HCT116 (cell line): ENCODE data around the gene USH1G. TPM values are rescaled to one million over a fixed set of nuclear protein-coding genes. Genes with fewer than 3 reads are reported as not detected.

Experiments used
- ATAC-seq: fragments of 200-7000 bp; cut with Tn5 transposase; 2 replicates; pipeline ENCODE4 v1.9.1; 2020; ENCODE audit warnings: mild to moderate bottlenecking, moderate library complexity
- BruUV-seq: library from RNA; stranded (reverse); fragments of 400-500 nt; replicated peaks from 2 replicates; lab custom pipeline; 2021; lab: Mats Ljungman, UMichigan
- CTCF ChIA-PET: fragments of 300-600 bp; sonication (Branson Sonifier 250); formaldehyde crosslinking; loops from one replicate; lab custom pipeline; 2021; ENCODE audit warnings: antibody characterized with exemption; lab: Charles Lee
- POLR2A ChIA-PET: fragments of 300-600, 350-600 bp; sonication (Branson Sonifier 250); formaldehyde crosslinking; loops from one replicate; lab custom pipeline; 2021; ENCODE audit warnings: antibody characterized with exemption; lab: Charles Lee
- RAD21 ChIA-PET, 2 experiments: fragments of 300-600 bp; sonication (Branson Sonifier 250); formaldehyde crosslinking; loops; one replicate each; lab custom pipeline; 2023; ENCODE audit warnings: low total read pairs in 2 of 2; ENCODE audit not compliant: uncharacterized antibody in 2 of 2, unreplicated experiment in 2 of 2, low non-redundant PET in 1 of 2; lab: Charles Lee
- DNase-seq: peaks from one replicate; pipeline ENCODE4 v3.0.0-alpha.2; 2010; ENCODE audit warnings: low read depth, low spot score
- H2AFZ ChIP-seq: fragments of 200-600 bp; shearing (Covaris generic), sonication (generic); 2 replicates; pipeline ENCODE4 v1.6.1; 2017; ENCODE audit warnings: low read depth, mixed run types, mixed read lengths, antibody characterized with exemption, low read length; ENCODE audit not compliant: poor library complexity, severe bottlenecking
- H3K27ac ChIP-seq: 2 replicates; pipeline ENCODE4 v1.5.1; 2012; ENCODE audit warnings: low read depth, low read length
- H3K27me3 ChIP-seq: fragments of 200-600 bp; sonication (generic); 2 replicates; pipeline ENCODE4 v1.6.1; 2016; ENCODE audit warnings: mixed run types, low read length, mixed read lengths; ENCODE audit not compliant: insufficient read depth
- H3K36me3 ChIP-seq, 2 experiments: fragments of 200-500 bp in 1 of 2; fragments of 200-600 bp in 1 of 2; sonication (Bioruptor generic) in 1 of 2; sonication (generic) in 1 of 2; 2 replicates each; pipeline versions ENCODE4 v1.5.1 to v1.6.1; 2014 to 2016; ENCODE audit warnings: low read length in 2 of 2, inconsistent platforms in 1 of 2, mixed read lengths in 1 of 2, mixed run types in 1 of 2; ENCODE audit not compliant: insufficient read depth in 2 of 2, control insufficient read depth in 1 of 2
- H3K4me1 ChIP-seq, 2 experiments: fragments of 200-600 bp in 1 of 2; sonication (generic) in 1 of 2; 2 replicates each; pipeline versions ENCODE4 v1.5.1 to v1.6.1; 2012 to 2017; ENCODE audit warnings: low read length in 2 of 2, inconsistent platforms in 1 of 2, mild to moderate bottlenecking in 1 of 2, mixed read lengths in 1 of 2, mixed run types in 1 of 2, moderate library complexity in 1 of 2; ENCODE audit not compliant: insufficient read depth in 2 of 2, control insufficient read depth in 1 of 2
- H3K4me2 ChIP-seq: fragments of 200-600 bp; sonication (generic); 2 replicates; pipeline ENCODE4 v1.6.1; 2017; ENCODE audit warnings: mixed run types, low read length, mixed read lengths
- H3K4me3 ChIP-seq, 2 experiments: fragments of 200-600 bp in 1 of 2; sonication (generic) in 1 of 2; replicated peaks in 1 of 2; 2 replicates each; pipeline ENCODE4 v1.5.1; 2011 to 2016; ENCODE audit warnings: low read length in 2 of 2, control low read depth in 1 of 2, low read depth in 1 of 2, mild to moderate bottlenecking in 1 of 2, mixed read lengths in 1 of 2, mixed run types in 1 of 2
- H3K79me2 ChIP-seq: fragments of 200-600 bp; sonication (generic); 2 replicates; pipeline ENCODE4 v1.6.1; 2017; ENCODE audit warnings: mild to moderate bottlenecking, mixed run types, low read length, moderate library complexity, mixed read lengths; ENCODE audit not compliant: insufficient read depth
- H3K9ac ChIP-seq: fragments of 200-600 bp; sonication (generic); 2 replicates; pipeline ENCODE4 v1.6.1; 2016; ENCODE audit warnings: low read length, mixed read lengths
- H3K9me2 ChIP-seq: fragments of 200-600 bp; sonication (generic), shearing (Covaris generic); 2 replicates; pipeline ENCODE4 v1.6.1; 2017; ENCODE audit warnings: mixed run types, mild to moderate bottlenecking, moderate library complexity; ENCODE audit not compliant: insufficient read depth
- H3K9me3 ChIP-seq, 2 experiments: fragments of 200-500 bp in 1 of 2; fragments of 200-600 bp in 1 of 2; sonication (Bioruptor generic) in 1 of 2; sonication (generic) in 1 of 2; 2 replicates each; pipeline ENCODE4 v1.6.1; 2014 to 2017; ENCODE audit warnings: low read length in 2 of 2, mixed read lengths in 2 of 2, inconsistent platforms in 1 of 2, low read depth in 1 of 2, mild to moderate bottlenecking in 1 of 2, mixed run types in 1 of 2, moderate library complexity in 1 of 2; ENCODE audit not compliant: control insufficient read depth in 1 of 2, insufficient read depth in 1 of 2
- H4K20me1 ChIP-seq: fragments of 200-600 bp; sonication (generic), shearing (Covaris generic); 2 replicates; pipeline ENCODE4 v1.6.1; 2017; ENCODE audit warnings: mixed run types, mild to moderate bottlenecking, moderate library complexity; ENCODE audit not compliant: insufficient read depth
- CBX3 ChIP-seq: IDR thresholded peaks from 2 replicates; pipeline ENCODE4 v1.6.1; 2012; ENCODE audit warnings: low read depth
- CTCF ChIP-seq, 3 experiments: fragments of 200-600 bp in 1 of 3; sonication (generic) in 1 of 3; IDR thresholded peaks in 2 of 3; conservative IDR thresholded peaks in 1 of 3; 2 replicates each; pipeline ENCODE4 v1.5.1; 2012 to 2017; ENCODE audit warnings: low read depth in 2 of 3, low read length in 2 of 3, antibody characterized with exemption in 1 of 3, borderline replicate concordance in 1 of 3, control low read depth in 1 of 3, mild to moderate bottlenecking in 1 of 3, mixed read lengths in 1 of 3, mixed run types in 1 of 3, moderate library complexity in 1 of 3; ENCODE audit not compliant: insufficient read depth in 1 of 3
- EZH2phosphoT487 ChIP-seq: fragments of 200-600 bp; IDR thresholded peaks from 2 replicates; pipeline ENCODE4 v1.6.1; 2018; ENCODE audit warnings: antibody characterized with exemption, borderline replicate concordance
- JUND ChIP-seq: IDR thresholded peaks from 2 replicates; pipeline ENCODE4 v1.6.1; 2012
- MAX ChIP-seq: IDR thresholded peaks from 2 replicates; pipeline ENCODE4 v1.6.1; 2012
- POLR2AphosphoS5 ChIP-seq: IDR thresholded peaks from 2 replicates; pipeline ENCODE4 v1.6.1; 2011; ENCODE audit warnings: mild to moderate bottlenecking, low read depth, low read length, moderate library complexity
- SP1 ChIP-seq: IDR thresholded peaks from 2 replicates; pipeline ENCODE4 v1.6.1; 2012; ENCODE audit warnings: low read depth
- ZBTB33 ChIP-seq: IDR thresholded peaks from 2 replicates; pipeline ENCODE4 v1.6.1; 2011; ENCODE audit warnings: mild to moderate bottlenecking, low read length, moderate library complexity; ENCODE audit not compliant: insufficient replicate concordance; ENCODE audit errors: extremely low read depth
- intact Hi-C: fragments of 100-400 bp; cut with micrococcal nuclease; formaldehyde crosslinking; loops from 2 replicates; pipeline ENCODE4 v1.10.0; 2022
- total RNA-seq: library from RNA; stranded (reverse); gene quantifications from one replicate; pipeline ENCODE4 v1.2.1, GENCODE V29; 2021; ENCODE audit not compliant: unreplicated experiment

Gene USH1G
- total RNA-seq, 1 experiment from 2014 or later, result 3.1 TPM

- no peaks in the 10 kb centered on the region for H4K20me1 ChIP-seq
- intact Hi-C loops, result no loop called here
- H2AFZ ChIP-seq, result peak overlapping the region; percentile 24
- H3K9me2 ChIP-seq, result no peaks in the 10 kb centered on the region
- ATAC-seq, result peak; percentile 91
- no peak overlapping the region for H3K27ac ChIP-seq
- ChIA-PET CTCF (interaction anchor here (1.1 to 1.7 kb wide), 3 partner anchors 14 to 18 kb away, joined by 3 to 4 read pairs (median 4); no protein-coding TSS in a partner anchor), RAD21 (no interaction called here)
- DNase-seq, result no peak
- no peaks in the 10 kb centered on the region for H3K36me3 ChIP-seq
- no peak for TF ChIP-seq EZH2phosphoT487
- no peak for TF ChIP-seq CBX3
- TF ChIP-seq MAX, result no peak
- no peak for TF ChIP-seq JUND
- TF ChIP-seq, all 23 proteins: peak for 0
- Histone ChIP-seq H3K4me1 (peaks cover 12 to 20% of the 10 kb centered on the region in 2 experiments), H3K9ac (peak overlapping the region; percentile 12), H3K9me3 (no peaks in the 10 kb centered on the region), H3K4me2 (peak overlapping the region; percentile 64), H3K4me3 (peak overlapping the region in 1 of 2 experiments; percentile 4; a peak in 1 of 4 replicates), H3K79me2 (no peaks in the 10 kb centered on the region), H3K27me3 (no peaks in the 10 kb centered on the region)
- POLR2A ChIA-PET, result no interaction called here
- BruUV-seq, result no TSS peak
Measured at GRCh38 chr17:74943808-74944522, 20.9 kb upstream of the USH1G start.

- H3K79me2 ChIP-seq, result no peaks in the 10 kb centered on the region
- peaks cover 12 to 20% of the 10 kb centered on the region in 2 experiments for H3K4me1 ChIP-seq
- no TSS peak for BruUV-seq
- H4K20me1 ChIP-seq, result no peaks in the 10 kb centered on the region
- no peaks in the 10 kb centered on the region for H3K9me3 ChIP-seq
- no peak overlapping the region for H3K4me2 ChIP-seq
- intact Hi-C loops, result no loop called here
- no peak overlapping the region for H3K27ac ChIP-seq
- no peaks in the 10 kb centered on the region for H3K9me2 ChIP-seq
- CTCF ChIA-PET, result no interaction called here
- H2AFZ ChIP-seq, result no peak overlapping the region
- TF ChIP-seq POLR2AphosphoS5 (no peak), ZBTB33 (no peak), SP1 (no peak), CTCF (IDR thresholded peaks at IDR 0.05 in 2 of 3, conservative IDR thresholded peaks at IDR 0.05 in 1 of 3; ENCODE audit: borderline replicate concordance in 1 of 3, insufficient read depth in 1 of 3, low read depth in 2 of 3, low read length in 2 of 3) (no peak)
- ATAC-seq (no peak), DNase-seq (no peak)
- H3K27me3 ChIP-seq, result peaks cover 4% of the 10 kb centered on the region; the same call in 1 of the 2 replicates
- no peak overlapping the region for H3K4me3 ChIP-seq
- POLR2A ChIA-PET, result no interaction called here
- H3K36me3 ChIP-seq, result no peaks in the 10 kb centered on the region
- RAD21 ChIA-PET, result no interaction called here
- H3K9ac ChIP-seq, result no peak overlapping the region
Measured at GRCh38 chr17:74941128-74941725, 18.2 kb upstream of the USH1G start.
